Stimulated activated CD4-positive, alpha-beta T cell treated with anti-CD3 and anti-CD28 coated beads, TNF-alpha, amount 100 ng/mL, for 48 hours (primary cell): ENCODE data around the gene ZNF532.

Source experiments
- DNase-seq, 3 donors: peaks; one replicate each; pipeline ENCODE4 v3.0.0-alpha.2; 2020; ENCODE audit warnings: low read depth in 3 of 3

ZNF532 gene

GRCh38 chr18:58870621-58871020, 5.9 kb downstream of the ZNF532 start:
- no peak for DNase-seq

GRCh38 chr18:58871514-58872420, 7.1 kb downstream of the ZNF532 start:
- no peak for DNase-seq

GRCh38 chr18:58878640-58879039, 14.0 kb downstream of the ZNF532 start:
- no peak for DNase-seq

DNA sequence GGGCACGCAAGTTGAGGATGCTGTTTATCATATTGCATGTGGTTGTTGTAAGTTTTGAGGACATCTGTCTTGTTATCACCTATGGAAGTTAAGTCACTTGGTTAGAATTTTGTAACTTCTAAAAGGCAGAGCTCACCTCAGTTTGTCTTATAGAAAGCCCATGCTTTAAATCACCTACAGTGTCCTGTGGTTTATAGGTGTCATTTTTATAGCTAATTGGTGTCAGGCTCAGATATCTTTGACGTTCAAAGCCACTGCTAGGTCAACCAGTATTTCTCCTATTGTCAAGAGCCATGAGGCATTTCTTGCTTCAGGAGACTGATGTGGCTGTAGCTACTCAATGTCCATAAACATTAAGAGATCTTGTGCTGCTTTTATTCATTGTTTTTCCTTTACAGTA, 16.8 kb downstream of the ZNF532 start:
- DNase-seq = no peak

DNA sequence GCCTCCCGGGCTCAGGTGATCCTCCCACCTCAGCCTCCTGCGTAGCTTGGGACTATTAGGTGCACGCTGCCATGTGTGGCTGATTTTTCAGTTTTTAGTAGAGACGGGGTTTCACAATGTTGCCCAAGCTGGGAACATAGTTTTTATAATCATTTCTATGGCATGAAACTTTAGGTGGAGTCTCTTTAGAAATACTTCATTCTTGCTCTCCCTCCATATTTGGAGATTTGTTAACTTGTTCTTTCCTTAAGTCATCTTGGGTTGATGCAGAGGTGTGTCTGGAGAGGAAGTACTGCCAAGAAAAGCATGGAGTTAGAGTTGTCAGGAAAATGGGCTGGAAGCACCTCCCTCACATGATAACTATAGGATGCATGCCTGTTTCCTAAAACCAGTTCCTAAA, 17.4 kb downstream of the ZNF532 start:
- no peak for DNase-seq

GRCh38 chr18:58882686-58883085, 18.0 kb downstream of the ZNF532 start:
- DNase-seq = no peak

GRCh38 chr18:58884680-58885079, 20.0 kb downstream of the ZNF532 start:
- DNase-seq = no peak

DNA sequence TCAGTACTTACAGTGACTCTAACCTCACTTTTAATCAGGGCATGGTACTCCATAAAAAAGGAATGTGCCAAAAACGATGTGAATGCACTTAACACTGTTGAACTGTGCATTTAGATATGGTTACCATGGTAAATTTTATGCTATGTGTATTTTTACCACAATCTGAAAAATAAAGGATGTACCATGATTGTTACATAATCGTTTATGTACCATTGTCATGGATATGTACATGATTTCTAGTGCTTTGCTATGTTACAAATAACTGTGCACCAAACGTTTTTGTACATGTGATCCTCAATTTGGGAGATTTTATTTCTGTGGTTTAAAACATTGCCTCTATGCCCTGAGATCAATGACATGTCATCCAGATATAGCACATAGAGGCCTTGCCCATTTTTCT, 21.8 kb downstream of the ZNF532 start:
- no peak for DNase-seq

DNA sequence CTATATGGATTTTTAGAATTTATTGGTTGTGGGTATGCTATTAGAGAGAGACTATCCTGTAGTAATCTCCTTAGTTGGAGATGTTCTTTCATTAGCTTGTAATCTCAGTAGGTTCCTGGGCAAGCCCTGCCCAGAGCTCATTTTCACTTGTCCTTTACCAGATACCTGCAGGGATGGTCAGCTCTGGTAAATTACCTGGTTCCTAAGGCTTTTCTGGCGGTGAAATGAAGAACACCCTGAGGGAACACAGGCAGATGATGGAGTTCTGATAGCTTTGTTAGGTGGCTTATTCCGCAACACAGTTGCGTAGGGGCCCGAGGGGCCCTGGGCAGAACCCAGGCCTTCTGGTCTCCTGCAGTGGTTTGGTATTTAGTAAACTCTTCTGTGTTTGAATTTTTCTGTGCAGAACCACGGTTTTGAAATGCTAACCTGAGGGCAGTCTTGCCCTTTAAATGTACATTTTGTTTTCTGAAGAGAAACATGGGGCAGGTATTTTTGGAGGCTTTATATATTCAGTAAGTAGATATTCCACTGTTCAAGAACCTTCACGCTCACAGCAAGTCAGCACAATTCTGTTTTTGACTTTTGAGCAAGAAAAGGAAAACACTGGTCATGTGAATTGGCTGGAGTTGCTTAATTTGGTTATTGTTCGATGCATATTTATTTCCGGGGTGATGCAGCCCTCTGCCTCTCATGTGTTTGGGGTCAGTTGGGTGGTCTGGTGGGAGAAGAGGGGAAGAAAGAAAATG, 22.4 kb downstream of the ZNF532 start:
- DNase-seq = no peak

DNA sequence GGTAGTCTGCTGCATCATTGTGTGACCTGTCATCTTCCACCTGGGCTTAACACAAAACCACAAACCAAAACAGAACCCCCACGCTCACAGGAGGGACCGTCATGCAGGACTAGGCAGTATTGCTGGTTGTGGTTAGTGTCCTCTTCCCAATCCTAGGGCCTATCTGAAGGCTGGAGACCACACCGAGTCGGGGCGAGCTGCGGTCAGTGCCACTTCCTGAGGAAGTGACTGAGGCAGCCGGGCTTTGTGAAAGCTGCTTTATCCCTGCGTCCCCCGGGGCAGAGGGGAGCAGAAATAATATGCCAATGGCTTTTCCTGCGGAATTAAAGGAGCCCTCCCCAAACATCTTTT, 22.9 kb downstream of the ZNF532 start:
- DNase-seq = no peak

GRCh38 chr18:58891776-58892175, 27.1 kb downstream of the ZNF532 start:
- no peak for DNase-seq

DNA sequence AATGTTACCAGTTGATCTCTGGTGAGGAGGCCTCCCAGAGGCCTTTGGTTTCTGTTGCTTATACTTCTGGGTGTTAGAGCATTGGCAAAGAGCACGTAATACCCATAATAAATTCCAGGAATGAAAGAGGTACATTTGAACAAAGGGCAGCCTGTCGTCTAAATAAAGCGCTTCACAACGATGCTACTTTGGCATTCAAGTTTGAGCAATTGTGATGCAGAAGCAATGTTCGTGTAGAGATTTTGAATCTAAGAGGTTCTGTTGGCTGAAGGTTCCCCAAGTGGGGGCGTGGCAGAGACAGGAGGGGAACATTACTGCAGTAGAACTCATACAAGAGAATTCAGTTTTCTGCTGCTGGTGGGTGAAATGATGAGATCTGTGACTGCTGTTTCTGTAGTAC, 27.8 kb downstream of the ZNF532 start:
- no peak for DNase-seq

DNA sequence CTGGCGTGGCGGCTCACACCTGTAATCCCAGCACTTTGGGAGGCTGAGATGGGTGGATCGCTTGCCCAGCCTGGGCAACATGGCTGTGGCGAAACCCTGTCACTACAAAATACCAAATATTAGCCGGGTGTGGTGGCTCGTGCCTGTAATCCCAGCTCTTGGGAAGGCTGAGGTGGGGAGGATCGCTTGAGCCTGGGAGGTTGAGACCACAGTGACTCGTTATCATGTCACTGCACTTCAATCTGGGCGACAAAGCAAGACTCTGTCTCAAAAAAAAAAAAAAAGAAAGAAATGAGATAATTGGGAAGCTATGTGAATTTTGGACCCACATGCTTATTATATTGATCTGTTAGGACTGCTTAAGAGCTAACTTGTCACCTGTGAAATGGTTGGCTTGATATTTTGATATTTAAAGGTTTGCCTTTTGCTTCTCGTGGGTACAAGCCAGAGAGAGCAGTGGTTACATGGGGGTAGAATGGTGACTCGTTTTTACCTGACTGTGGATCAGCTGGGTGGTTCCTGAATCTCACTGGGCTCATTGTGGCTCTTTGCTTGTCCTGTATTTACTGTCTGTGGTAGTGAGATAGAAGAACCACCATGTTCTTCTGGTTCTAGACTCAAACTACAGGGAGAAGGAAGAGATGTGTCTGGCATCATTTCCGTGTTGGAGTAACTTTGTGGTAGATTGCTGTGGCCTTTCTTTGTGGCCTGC, 28.9 kb downstream of the ZNF532 start:
- no peak for DNase-seq

DNA sequence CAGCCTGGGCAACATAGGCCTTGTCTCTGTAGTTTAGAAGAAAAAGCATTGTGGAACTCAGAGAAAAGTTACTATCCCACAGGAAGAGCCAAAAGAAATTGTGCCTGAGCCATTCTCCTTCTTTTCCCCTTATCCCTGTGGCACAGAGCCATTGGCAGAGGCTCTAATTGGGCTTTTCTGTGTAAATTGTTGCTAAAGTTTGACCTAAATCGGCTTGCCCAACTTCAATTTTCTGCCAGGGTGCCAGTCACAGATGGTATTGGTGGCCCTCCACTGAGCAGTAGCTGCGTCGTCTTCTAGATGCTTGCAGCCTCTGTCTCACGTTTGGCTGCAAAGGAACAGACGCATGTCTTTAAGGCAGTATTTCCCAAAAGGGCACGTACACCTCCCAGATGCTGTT, 30.3 kb downstream of the ZNF532 start:
- no peak for DNase-seq

GRCh38 chr18:58895385-58895784, 30.7 kb downstream of the ZNF532 start:
- no peak for DNase-seq

DNA sequence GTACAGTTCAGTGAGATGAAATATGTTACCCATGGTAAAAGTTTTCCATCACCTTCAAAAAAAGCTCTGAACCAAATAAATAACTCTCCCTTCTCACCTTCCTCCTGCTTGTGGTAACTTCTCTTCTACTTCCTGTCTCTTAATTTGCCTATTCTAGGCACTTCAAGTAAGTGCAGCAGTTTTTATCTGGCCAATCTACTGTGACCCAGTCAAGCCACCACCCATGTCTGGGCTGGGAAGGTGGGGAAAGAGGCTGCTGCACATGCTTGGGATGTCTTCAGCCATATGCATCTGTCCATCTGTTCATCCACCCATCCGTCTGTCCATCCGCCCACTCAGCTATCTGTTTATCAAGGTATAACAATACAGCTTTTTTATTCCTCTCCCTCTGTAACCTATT, 31.6 kb downstream of the ZNF532 start:
- no peak for DNase-seq

GRCh38 chr18:58896734-58897508, 32.2 kb downstream of the ZNF532 start:
- DNase-seq = no peak

- no peak for DNase-seq
These were observed 33.5 kb downstream of the ZNF532 start for GRCh38 chr18:58898010-58898799.

DNA sequence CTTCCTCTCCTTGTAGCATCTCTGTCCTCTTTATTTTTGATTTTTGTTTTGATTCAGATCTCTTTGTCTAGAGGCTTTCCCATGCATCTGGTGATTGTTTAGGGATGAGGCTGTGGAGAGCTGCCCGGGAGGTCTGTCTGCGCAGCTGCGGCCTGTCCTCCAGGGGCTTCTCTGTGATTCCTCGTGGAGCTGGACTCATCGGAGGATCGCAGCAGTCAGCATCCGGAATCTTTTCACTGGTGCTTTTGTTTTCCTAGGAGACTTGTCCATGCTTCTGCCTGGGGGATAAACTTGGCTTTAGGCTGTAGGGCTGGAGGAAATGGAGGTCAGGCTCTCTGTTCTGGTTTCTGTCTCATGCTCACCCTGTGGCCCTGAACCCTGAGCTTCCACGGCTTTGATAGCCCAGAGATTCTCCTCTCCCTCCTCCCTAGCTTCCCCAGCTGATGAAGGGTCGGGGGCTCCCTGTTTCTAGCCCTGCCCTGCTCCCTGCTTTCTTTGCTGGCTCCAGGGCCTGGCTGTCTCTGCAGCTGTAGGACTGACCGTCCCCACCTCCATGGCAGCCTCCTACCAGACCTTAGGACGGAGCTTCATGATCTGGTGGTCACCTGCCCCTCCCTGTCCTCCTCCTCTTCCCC, 35.5 kb downstream of the ZNF532 start:
- no peak for DNase-seq

GRCh38 chr18:58901143-58901542, 36.5 kb downstream of the ZNF532 start:
- DNase-seq = no peak
